Endometrial microvascular endothelial cells (primary cell): ENCODE data around the gene DGKQ. TPM values are rescaled to one million over a fixed set of nuclear protein-coding genes. Genes with fewer than 3 reads are reported as not detected.

Experiments used
- in situ Hi-C: cut with HindIII; loops from 2 replicates; pipeline ENCODE4 v1.10.0; 2017; ENCODE audit warnings: low sequenced_read_pairs, low pct_unique_long_range_greater_than_20kb; ENCODE audit errors: inconsistent ontology term
- total RNA-seq: library from RNA; depleted of rRNA; stranded (reverse); fragments of >200 nt; gene quantifications from one replicate; pipeline ENCODE4 v1.2.3, GENCODE V29; 2015; ENCODE audit errors: inconsistent ontology term

The DGKQ gene
- total RNA-seq, 1 donor from 2014 or later = 17.3 TPM

DNA sequence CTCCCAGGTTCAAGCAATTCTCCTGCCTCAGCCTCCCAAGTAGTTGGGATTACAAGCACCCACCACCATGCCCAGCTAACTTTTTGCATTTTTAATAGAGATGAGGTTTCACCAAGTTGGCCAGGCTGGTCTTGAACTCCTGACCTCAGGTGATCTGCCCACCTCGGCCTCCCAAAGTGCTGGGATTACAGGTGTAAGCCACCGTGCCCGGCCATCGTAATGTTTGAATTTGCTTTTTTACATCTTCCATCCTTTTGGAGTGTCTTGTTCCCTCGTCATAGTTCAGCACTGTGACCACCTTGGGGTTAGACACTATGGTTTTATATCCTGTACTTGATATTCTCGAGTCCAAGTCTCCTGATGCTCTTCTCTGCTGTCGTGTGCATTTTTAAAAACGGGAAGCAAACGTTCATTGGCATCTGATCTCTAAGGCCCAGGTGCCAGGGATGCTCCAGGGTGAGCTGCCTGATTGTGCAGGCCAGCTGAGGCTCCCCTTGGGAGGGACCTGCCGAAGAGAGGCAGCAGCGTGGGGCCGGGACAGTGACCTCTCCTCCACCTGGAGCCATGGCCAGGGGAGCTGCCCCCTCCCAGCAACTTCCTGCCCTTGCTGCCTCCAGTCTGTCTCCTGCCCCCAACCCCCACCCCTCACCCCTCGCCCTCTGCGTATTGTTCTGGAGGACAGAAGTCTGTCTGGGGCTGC is 16.7 kb downstream of the DGKQ start:
- in situ Hi-C loops = no loop called here

DNA sequence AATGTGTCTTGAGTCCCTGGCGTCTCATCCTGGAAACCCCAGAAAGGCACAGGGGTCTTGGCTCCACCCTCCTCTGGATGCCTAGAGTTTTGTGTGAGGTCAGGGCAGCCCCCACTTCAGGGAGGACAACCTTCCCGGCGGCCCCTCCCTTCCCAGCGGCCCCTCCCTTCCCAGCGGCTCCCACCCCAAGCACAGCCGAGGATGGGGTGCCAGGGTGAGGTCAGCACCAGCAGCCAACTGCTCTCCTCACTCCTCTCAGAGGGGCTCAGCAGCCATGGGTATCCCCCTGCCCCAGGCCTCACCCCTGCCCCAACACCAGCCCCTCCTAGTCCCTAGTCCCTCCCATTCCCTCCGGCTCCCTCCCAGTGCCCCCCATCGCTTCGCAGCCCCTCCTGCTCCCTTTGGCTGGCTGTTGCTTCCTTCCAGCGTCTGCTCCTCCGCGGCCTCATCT is 17.4 kb downstream of the DGKQ start:
- in situ Hi-C loops = no loop called here

- in situ Hi-C loops = no loop called here
These were observed 18.0 kb downstream of the DGKQ start for GRCh38 chr4:955161-955921.

GRCh38 chr4:954211-955020 is 19.0 kb downstream of the DGKQ start:
- in situ Hi-C loops = no loop called here

- in situ Hi-C loops = no loop called here
These were observed 19.8 kb downstream of the DGKQ start for GRCh38 chr4:953574-953915.

- in situ Hi-C loops = no loop called here
These were observed 20.3 kb downstream of the DGKQ start for GRCh38 chr4:952881-953573.

GRCh38 chr4:951594-952468 is 21.5 kb downstream of the DGKQ start:
- in situ Hi-C loops = no loop called here

DNA sequence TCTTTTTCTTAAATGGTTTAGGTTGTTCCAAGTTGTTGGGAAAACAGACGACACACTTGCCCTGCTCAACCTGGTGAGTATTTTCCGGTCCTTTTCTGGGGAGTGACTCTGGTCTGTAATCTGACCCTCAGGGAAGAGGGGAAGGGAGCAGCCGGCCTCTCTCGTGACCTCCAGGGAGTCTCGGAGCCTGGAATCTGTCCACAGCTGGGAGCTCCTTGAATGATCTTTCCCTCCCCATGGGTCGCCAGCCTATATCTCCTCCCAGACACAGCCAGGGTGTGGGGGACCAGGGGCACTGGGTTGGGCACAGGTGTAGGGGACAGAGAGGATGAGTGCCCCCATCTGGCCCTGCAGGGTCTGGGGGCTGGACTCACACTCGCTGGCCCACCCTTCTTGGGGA is 22.2 kb downstream of the DGKQ start:
- in situ Hi-C loops = no loop called here

GRCh38 chr4:950136-951020 is 23.0 kb downstream of the DGKQ start:
- in situ Hi-C loops = no loop called here

- in situ Hi-C loops = no loop called here
These were observed 23.7 kb downstream of the DGKQ start for GRCh38 chr4:949656-950055.

- in situ Hi-C loops = no loop called here
These were observed 24.5 kb downstream of the DGKQ start for GRCh38 chr4:948936-949300.

DNA sequence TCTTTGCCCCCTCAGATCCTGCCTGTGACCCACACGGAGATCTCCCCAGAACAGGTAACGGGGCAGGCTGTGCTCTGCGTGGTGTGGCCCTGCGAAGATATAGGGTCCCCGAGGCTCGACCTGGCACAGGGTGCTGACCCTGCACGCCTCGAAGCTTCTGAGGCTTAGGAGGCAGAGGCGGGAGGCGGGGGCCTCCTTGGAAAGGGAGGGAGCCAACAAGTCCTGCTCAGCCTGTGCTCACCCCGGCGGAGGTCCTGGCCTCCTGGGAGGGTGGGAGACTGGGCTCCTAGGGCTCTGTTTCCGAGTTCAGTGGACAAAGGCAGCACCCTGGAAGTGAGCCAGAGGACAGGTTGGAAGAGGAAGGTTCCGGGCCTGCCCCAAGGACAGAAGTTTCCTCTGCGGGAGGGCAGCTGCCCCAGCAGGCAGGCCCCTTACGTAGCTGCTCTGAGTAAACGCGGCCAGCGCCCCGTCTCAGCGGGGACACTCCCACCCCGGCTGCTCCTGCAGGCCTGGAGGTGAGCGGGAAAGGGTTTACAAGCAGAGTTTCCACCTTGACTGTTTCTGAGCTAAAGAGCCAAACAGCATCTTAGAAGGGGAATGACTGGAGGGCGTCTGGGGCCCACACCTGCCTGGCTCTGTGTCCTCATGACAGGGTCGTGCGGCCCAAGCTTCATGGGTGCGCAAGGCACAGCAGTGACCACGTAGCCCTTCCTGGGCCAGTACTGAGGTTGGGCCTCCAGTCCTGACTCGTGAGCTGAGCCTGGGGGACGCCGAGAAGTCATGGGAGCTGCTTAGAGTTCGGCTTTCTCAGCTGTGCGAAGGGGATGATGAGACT is 25.1 kb downstream of the DGKQ start:
- in situ Hi-C loops = no loop called here

GRCh38 chr4:947491-947971 is 25.8 kb downstream of the DGKQ start:
- in situ Hi-C loops = no loop called here

GRCh38 chr4:946517-947471 is 26.6 kb downstream of the DGKQ start:
- in situ Hi-C loops = no loop called here

- in situ Hi-C loops = no loop called here
These were observed 27.3 kb downstream of the DGKQ start for GRCh38 chr4:946103-946450.
